Measurements from ENCODE around the gene RFX2. TPM values are rescaled to one million over a fixed set of nuclear protein-coding genes. Genes with fewer than 3 reads are reported as not detected.
A peak's percentile ranks its signal among the peaks of the same experiment; 100 is the strongest.

RFX2 gene
- total RNA-seq, 1 experiment from 2014 or later = 4.6 TPM

GRCh38 chr19:5991244-5991838 is 119.0 kb downstream of the RFX2 start:
- H3K27me3 Mint-ChIP-seq (ENCODE audit: low read depth) = no peaks in the 10 kb centered on the region; the same call in 1 of the 2 replicates
- H3K36me3 Mint-ChIP-seq = no peaks in the 10 kb centered on the region
- CTCF ChIA-PET = interaction anchor here (3.6 to 9.1 kb wide), 2 partner anchors 23 to 29 kb away, joined by 20 to 245 read pairs; no protein-coding TSS in a partner anchor
- TF ChIP-seq NFYB (CRISPR knock-in tag; conservative IDR thresholded peaks at IDR 0.05; ENCODE audit: low read depth) = no peak
- no peak for TF ChIP-seq ZNF219 (CRISPR knock-in tag; IDR thresholded peaks at IDR 0.05; ENCODE audit: borderline replicate concordance)
- TF ChIP-seq, protein P1, sequence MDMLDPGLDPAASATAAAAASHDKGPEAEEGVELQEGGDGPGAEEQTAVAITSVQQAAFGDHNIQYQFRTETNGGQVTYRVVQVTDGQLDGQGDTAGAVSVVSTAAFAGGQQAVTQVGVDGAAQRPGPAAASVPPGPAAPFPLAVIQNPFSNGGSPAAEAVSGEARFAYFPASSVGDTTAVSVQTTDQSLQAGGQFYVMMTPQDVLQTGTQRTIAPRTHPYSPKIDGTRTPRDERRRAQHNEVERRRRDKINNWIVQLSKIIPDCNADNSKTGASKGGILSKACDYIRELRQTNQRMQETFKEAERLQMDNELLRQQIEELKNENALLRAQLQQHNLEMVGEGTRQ (CRISPR knock-in tag; IDR thresholded peaks at IDR 0.05) = no peak
- no peak for TF ChIP-seq NR2C2 (CRISPR knock-in tag; IDR thresholded peaks at IDR 0.05)
- no peak for TF ChIP-seq ELF4 (CRISPR knock-in tag; IDR thresholded peaks at IDR 0.05; ENCODE audit: low read depth)
- TF ChIP-seq ATF1 (CRISPR knock-in tag; IDR thresholded peaks at IDR 0.05) = no peak
- TF ChIP-seq RELA (CRISPR knock-in tag; IDR thresholded peaks at IDR 0.05; ENCODE audit: borderline replicate concordance) = no peak
- TF ChIP-seq, protein P2, sequence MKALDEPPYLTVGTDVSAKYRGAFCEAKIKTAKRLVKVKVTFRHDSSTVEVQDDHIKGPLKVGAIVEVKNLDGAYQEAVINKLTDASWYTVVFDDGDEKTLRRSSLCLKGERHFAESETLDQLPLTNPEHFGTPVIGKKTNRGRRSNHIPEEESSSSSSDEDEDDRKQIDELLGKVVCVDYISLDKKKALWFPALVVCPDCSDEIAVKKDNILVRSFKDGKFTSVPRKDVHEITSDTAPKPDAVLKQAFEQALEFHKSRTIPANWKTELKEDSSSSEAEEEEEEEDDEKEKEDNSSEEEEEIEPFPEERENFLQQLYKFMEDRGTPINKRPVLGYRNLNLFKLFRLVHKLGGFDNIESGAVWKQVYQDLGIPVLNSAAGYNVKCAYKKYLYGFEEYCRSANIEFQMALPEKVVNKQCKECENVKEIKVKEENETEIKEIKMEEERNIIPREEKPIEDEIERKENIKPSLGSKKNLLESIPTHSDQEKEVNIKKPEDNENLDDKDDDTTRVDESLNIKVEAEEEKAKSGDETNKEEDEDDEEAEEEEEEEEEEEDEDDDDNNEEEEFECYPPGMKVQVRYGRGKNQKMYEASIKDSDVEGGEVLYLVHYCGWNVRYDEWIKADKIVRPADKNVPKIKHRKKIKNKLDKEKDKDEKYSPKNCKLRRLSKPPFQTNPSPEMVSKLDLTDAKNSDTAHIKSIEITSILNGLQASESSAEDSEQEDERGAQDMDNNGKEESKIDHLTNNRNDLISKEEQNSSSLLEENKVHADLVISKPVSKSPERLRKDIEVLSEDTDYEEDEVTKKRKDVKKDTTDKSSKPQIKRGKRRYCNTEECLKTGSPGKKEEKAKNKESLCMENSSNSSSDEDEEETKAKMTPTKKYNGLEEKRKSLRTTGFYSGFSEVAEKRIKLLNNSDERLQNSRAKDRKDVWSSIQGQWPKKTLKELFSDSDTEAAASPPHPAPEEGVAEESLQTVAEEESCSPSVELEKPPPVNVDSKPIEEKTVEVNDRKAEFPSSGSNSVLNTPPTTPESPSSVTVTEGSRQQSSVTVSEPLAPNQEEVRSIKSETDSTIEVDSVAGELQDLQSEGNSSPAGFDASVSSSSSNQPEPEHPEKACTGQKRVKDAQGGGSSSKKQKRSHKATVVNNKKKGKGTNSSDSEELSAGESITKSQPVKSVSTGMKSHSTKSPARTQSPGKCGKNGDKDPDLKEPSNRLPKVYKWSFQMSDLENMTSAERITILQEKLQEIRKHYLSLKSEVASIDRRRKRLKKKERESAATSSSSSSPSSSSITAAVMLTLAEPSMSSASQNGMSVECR (CRISPR knock-in tag; IDR thresholded peaks at IDR 0.05; ENCODE audit: borderline replicate concordance) = no peak
- no peak for TF ChIP-seq FOXK1 (CRISPR knock-in tag; IDR thresholded peaks at IDR 0.05)
- no peaks in the 10 kb centered on the region for H3K9me3 Mint-ChIP-seq
- peaks cover 12% of the 10 kb centered on the region for H3K4me1 Mint-ChIP-seq
- ATAC-seq = no peak
- no peak overlapping the region for H3K27ac Mint-ChIP-seq
- POLR2A ChIA-PET = no interaction called here
- DNase-seq (ENCODE audit: low spot score) = no peak
- no peak overlapping the region for H3K4me3 Mint-ChIP-seq

- peak; percentile 44 for DNase-seq (ENCODE audit: low spot score)
- no peaks in the 10 kb centered on the region for H3K9me3 Mint-ChIP-seq
- ChIA-PET POLR2A (interaction anchor here (1.3 kb wide), 1 partner anchor 12 kb away, joined by 3 read pairs; the partner anchor contains the start of gene RANBP3), CTCF (interaction anchor here (0.7 to 9.1 kb wide), 8 partner anchors 11 to 310 kb away, joined by 3 to 245 read pairs (median 14); partner anchors contain the start of gene RANBP3)
- peaks cover 12% of the 10 kb centered on the region for H3K4me1 Mint-ChIP-seq
- no peaks in the 10 kb centered on the region; the same call in 1 of the 2 replicates for H3K27me3 Mint-ChIP-seq (ENCODE audit: low read depth)
- TF ChIP-seq GRHL2 (CRISPR knock-in tag; IDR thresholded peaks at IDR 0.05; ENCODE audit: insufficient replicate concordance, severe bottlenecking) = no peak
- TF ChIP-seq ZNF263 (CRISPR knock-in tag; IDR thresholded peaks at IDR 0.05; ENCODE audit: low read depth) = no peak
- TF ChIP-seq SP1 (CRISPR knock-in tag; conservative IDR thresholded peaks at IDR 0.05) = 0 out of 2 replicates have a peak, but pooled peaks have one; percentile 32
- no peak for TF ChIP-seq ELF4 (CRISPR knock-in tag; IDR thresholded peaks at IDR 0.05; ENCODE audit: low read depth)
- TF ChIP-seq, protein P3, sequence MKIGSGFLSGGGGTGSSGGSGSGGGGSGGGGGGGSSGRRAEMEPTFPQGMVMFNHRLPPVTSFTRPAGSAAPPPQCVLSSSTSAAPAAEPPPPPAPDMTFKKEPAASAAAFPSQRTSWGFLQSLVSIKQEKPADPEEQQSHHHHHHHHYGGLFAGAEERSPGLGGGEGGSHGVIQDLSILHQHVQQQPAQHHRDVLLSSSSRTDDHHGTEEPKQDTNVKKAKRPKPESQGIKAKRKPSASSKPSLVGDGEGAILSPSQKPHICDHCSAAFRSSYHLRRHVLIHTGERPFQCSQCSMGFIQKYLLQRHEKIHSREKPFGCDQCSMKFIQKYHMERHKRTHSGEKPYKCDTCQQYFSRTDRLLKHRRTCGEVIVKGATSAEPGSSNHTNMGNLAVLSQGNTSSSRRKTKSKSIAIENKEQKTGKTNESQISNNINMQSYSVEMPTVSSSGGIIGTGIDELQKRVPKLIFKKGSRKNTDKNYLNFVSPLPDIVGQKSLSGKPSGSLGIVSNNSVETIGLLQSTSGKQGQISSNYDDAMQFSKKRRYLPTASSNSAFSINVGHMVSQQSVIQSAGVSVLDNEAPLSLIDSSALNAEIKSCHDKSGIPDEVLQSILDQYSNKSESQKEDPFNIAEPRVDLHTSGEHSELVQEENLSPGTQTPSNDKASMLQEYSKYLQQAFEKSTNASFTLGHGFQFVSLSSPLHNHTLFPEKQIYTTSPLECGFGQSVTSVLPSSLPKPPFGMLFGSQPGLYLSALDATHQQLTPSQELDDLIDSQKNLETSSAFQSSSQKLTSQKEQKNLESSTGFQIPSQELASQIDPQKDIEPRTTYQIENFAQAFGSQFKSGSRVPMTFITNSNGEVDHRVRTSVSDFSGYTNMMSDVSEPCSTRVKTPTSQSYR (CRISPR knock-in tag; IDR thresholded peaks at IDR 0.05) = no peak
- TF ChIP-seq ZNF512 (CRISPR knock-in tag; IDR thresholded peaks at IDR 0.05; ENCODE audit: borderline replicate concordance) = no peak
- TF ChIP-seq ZNF121 (CRISPR knock-in tag; IDR thresholded peaks at IDR 0.05) = no peak
- TF ChIP-seq PRDM15 (CRISPR knock-in tag; IDR thresholded peaks at IDR 0.05) = no peak
- peak overlapping the region; percentile 58; the same call in 1 of the 2 replicates for H3K27ac Mint-ChIP-seq
- peak; percentile 76 for ATAC-seq
- no peaks in the 10 kb centered on the region for H3K36me3 Mint-ChIP-seq
- peak overlapping the region; percentile 64 for H3K4me3 Mint-ChIP-seq
Observed at GRCh38 chr19:5990289-5990797, 120.0 kb downstream of the RFX2 start.

Data from WTC11 (cell line).